Hepatocyte (in vitro differentiated cells): Measurements from ENCODE around the gene PNPLA7. TPM values are rescaled to one million over a fixed set of nuclear protein-coding genes. Genes with fewer than 3 reads are reported as not detected.

Experiments
- DNase-seq: peaks from one replicate; pipeline ENCODE4 v3.0.0-alpha.2; 2016; ENCODE audit warnings: low spot score
- H2AFZ ChIP-seq: fragments of 200-600 bp; sonication (generic); 2 replicates; pipeline ENCODE4 v1.6.0; 2016; ENCODE audit warnings: antibody characterized with exemption, mild to moderate bottlenecking
- H3K27ac ChIP-seq: fragments of 200-600 bp; sonication (generic); 2 replicates; pipeline ENCODE4 v1.5.1; 2016; ENCODE audit warnings: mild to moderate bottlenecking
- H3K27me3 ChIP-seq: fragments of 200-600 bp; sonication (generic); 2 replicates; pipeline ENCODE4 v1.6.1; 2016
- H3K36me3 ChIP-seq: fragments of 200-600 bp; sonication (generic); replicated peaks from 2 replicates; pipeline ENCODE4 v1.5.1; 2016; ENCODE audit warnings: low read depth; ENCODE audit not compliant: insufficient read depth
- H3K4me1 ChIP-seq: fragments of 200-600 bp; sonication (generic); 2 replicates; pipeline ENCODE4 v1.5.1; 2016; ENCODE audit warnings: mild to moderate bottlenecking, moderate library complexity; ENCODE audit not compliant: insufficient read depth
- H3K4me2 ChIP-seq: fragments of 200-600 bp; sonication (generic); 2 replicates; pipeline ENCODE4 v1.6.0; 2016
- H3K4me3 ChIP-seq: fragments of 200-600 bp; sonication (generic); 2 replicates; pipeline ENCODE4 v1.5.1; 2016; ENCODE audit warnings: mild to moderate bottlenecking
- H3K79me2 ChIP-seq: fragments of 200-600 bp; sonication (generic); 2 replicates; pipeline ENCODE4 v1.6.0; 2017; ENCODE audit warnings: mild to moderate bottlenecking
- H3K9me2 ChIP-seq: fragments of 200-600 bp; sonication (generic); replicated peaks from 2 replicates; pipeline ENCODE4 v1.6.0; 2017; ENCODE audit warnings: mild to moderate bottlenecking; ENCODE audit not compliant: insufficient read depth
- H3K9me3 ChIP-seq: fragments of 200-600 bp; sonication (generic); 2 replicates; pipeline ENCODE4 v1.5.1; 2016; ENCODE audit warnings: low read depth, mild to moderate bottlenecking
- H4K20me1 ChIP-seq: fragments of 200-600 bp; sonication (generic); 2 replicates; pipeline ENCODE4 v1.6.0; 2016; ENCODE audit warnings: mild to moderate bottlenecking; ENCODE audit not compliant: insufficient read depth, poor library complexity, severe bottlenecking
- CTCF ChIP-seq: fragments of 200-600 bp; sonication (generic); IDR thresholded peaks from 2 replicates; pipeline ENCODE4 v1.5.1; 2016; ENCODE audit warnings: antibody characterized with exemption, mild to moderate bottlenecking; ENCODE audit not compliant: poor library complexity
- EZH2 ChIP-seq: fragments of 200-600 bp; sonication (generic); IDR thresholded peaks from 2 replicates; pipeline ENCODE4 v1.6.1; 2016; ENCODE audit warnings: antibody characterized with exemption, mild to moderate bottlenecking, borderline replicate concordance
- EZH2phosphoT487 ChIP-seq: fragments of 200-600 bp; sonication (generic); IDR thresholded peaks from one replicate; pipeline ENCODE4 v1.6.1; 2018; ENCODE audit warnings: antibody characterized with exemption, mild to moderate bottlenecking, low read depth, moderate library complexity; ENCODE audit not compliant: unreplicated experiment, severe bottlenecking
- WGBS: methylation state at CpG from one replicate; pipeline ENCODE4 v1.1.6; 2016; ENCODE audit warnings: low lambda C conversion rate; ENCODE audit errors: missing lambda C conversion rate; 5-methylcytosine and 5-hydroxymethylcytosine counted together
- polyA plus RNA-seq: library from polyadenylated mRNA; unstranded; fragments of >200 nt; fragmentation: Nextera tagmentation; extraction: Ambion mirVana; gene quantifications from 2 replicates; pipeline ENCODE4 v1.2.1, GENCODE V29; 2016
- total RNA-seq: library from RNA; depleted of rRNA; stranded (reverse); fragments of >200 nt; gene quantifications from 2 replicates; pipeline ENCODE4 v1.2.3, GENCODE V29; 2014

Gene PNPLA7
- total and polyA plus RNA-seq, 2 experiments from 2014 or later: 0.62 to 0.77 TPM

DNA sequence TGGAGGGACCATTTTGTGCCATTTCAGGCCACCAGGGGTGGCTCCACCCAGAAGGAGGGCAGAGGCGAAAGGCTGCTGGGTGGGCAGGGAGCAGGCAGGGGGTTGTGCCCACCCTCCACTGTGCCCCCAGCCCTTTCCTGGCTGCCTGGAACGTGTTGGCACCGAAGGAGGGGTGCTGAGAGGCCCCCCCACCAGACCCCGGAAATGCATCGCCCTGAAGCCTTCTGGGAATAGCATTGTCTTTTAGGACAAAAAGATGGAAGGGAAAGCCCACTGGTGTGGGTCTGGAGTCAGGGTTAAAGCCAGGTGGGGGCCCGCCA, 121.9 kb downstream of the PNPLA7 start:
- no peaks in the 10 kb centered on the region for H4K20me1 ChIP-seq
- H3K4me1 ChIP-seq: peaks cover 5% of the 10 kb centered on the region
- H3K9me2 ChIP-seq: no peaks in the 10 kb centered on the region
- H2AFZ ChIP-seq: no peak overlapping the region
- no peaks in the 10 kb centered on the region for H3K9me3 ChIP-seq
- no peak overlapping the region for H3K27ac ChIP-seq
- no peaks in the 10 kb centered on the region for H3K36me3 ChIP-seq
- no peak overlapping the region for H3K4me3 ChIP-seq
- H3K79me2 ChIP-seq: peaks cover 3% of the 10 kb centered on the region
- 89% methylated on average over 6 of the region's 6 CpGs for WGBS
- DNase-seq: no peak
- TF ChIP-seq CTCF: no peak
- no peak for TF ChIP-seq EZH2phosphoT487
- no peak for TF ChIP-seq EZH2
- no peak overlapping the region for H3K4me2 ChIP-seq
- H3K27me3 ChIP-seq: no peaks in the 10 kb centered on the region

- no peak for DNase-seq
- Histone ChIP-seq H3K9me2 (no peaks in the 10 kb centered on the region), H3K4me3 (no peak overlapping the region), H4K20me1 (no peaks in the 10 kb centered on the region), H3K27me3 (no peaks in the 10 kb centered on the region), H3K4me1 (peaks cover 5% of the 10 kb centered on the region), H3K27ac (no peak overlapping the region), H2AFZ (no peak overlapping the region), H3K9me3 (no peaks in the 10 kb centered on the region), H3K36me3 (no peaks in the 10 kb centered on the region), H3K79me2 (peaks cover 3% of the 10 kb centered on the region), H3K4me2 (no peak overlapping the region)
- WGBS: 88% methylated on average over 26 of the region's 27 CpGs
- TF ChIP-seq EZH2: no peak
- TF ChIP-seq EZH2phosphoT487: no peak
- no peak for TF ChIP-seq CTCF
Observed at GRCh38 chr9:137427454-137428310, 122.5 kb downstream of the PNPLA7 start.

- TF ChIP-seq EZH2phosphoT487: no peak
- 87% methylated on average over 17 of the region's 18 CpGs for WGBS
- no peaks in the 10 kb centered on the region for H4K20me1 ChIP-seq
Observed at GRCh38 chr9:137426018-137426681, 124.1 kb downstream of the PNPLA7 start.

More at GRCh38 chr9:137426018-137426681, 124.1 kb downstream of the PNPLA7 start:
- Histone ChIP-seq H3K4me2 (no peak overlapping the region), H3K36me3 (no peaks in the 10 kb centered on the region), H3K79me2 (peaks cover 17% of the 10 kb centered on the region), H3K9me2 (no peaks in the 10 kb centered on the region), H3K4me1 (peaks cover 13% of the 10 kb centered on the region), H3K9me3 (no peaks in the 10 kb centered on the region), H2AFZ (no peak overlapping the region), H3K27ac (no peak overlapping the region), H3K4me3 (no peak overlapping the region), H3K27me3 (no peaks in the 10 kb centered on the region)
- no peak for DNase-seq
